NCI-H1694 treated with DMSO at 0.1 percent for 48 hours (cell line): ENCODE data around the gene NAPSA.

Source experiments
- DNase-seq: peaks from one replicate; lab custom pipeline; 2025; lab: John Stamatoyannopoulos, UW

Gene NAPSA

GRCh38 chr19:50314724-50315708 lies 50.4 kb downstream of the NAPSA start:
- DNase-seq = no peak

- DNase-seq = no peak
Observed at GRCh38 chr19:50313812-50314536, 51.5 kb downstream of the NAPSA start.

DNA sequence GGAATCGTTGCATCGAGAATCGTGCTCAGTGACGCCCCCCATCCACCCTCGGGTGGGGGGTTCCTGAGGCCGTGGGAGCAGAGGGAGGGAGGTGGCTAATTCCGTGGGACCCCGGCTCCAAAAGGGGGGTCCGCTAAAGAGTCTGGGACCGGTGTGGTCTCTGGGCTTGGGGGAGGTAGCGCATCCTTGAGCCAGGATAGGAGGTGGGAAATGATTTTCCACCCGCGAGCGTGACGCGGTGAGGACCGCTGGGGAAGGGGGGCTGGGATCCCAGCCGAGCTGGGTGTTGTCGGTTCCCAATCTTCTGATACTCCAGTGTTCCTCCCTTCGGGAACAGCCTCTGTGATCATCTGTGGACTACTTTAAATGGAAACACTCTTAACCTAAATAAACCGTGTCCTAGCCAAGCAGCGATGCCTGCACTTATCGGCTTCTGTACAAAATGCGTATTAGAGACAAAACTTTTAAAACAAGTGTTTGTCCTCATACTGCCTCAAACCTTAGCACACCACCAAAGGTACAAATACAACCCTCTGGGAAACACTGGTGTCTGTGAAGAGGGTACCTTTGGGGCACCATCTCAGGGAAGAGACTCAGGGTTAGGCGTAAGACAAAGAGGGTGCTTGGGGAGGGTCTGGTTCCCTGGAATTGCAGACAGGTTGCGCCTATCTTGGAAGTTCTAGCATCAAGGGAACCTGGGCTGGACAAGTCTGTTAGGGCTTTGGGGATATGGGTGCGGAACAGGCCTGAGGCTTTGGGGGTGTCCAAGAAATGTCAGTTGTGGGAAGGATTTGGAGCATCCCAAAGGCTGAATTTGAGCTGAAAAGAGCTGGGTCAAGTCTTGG lies 52.2 kb downstream of the NAPSA start:
- no peak for DNase-seq

GRCh38 chr19:50311723-50312635 lies 53.5 kb downstream of the NAPSA start:
- peak; percentile 29 for DNase-seq

- DNase-seq = no peak
Observed at GRCh38 chr19:50310759-50311465, 54.5 kb downstream of the NAPSA start.

- DNase-seq = no peak
Observed at GRCh38 chr19:50309396-50310125, 55.9 kb downstream of the NAPSA start.

DNA sequence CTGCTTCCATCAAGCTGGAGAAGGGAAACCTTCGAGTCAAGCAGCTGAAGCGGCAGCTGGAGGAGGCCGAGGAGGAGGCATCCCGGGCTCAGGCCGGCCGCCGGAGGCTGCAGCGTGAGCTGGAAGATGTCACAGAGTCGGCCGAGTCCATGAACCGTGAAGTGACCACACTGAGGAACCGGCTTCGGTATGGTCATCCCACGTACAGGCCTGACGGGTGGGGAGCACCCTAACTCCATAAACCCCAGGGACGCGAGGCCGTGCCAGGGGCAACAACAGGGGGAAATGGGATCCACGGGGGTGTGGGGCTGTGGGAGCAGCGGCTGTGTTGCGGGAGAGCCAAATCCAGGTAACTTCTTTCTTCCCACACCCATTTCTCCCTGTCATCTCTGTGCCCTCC lies 56.4 kb downstream of the NAPSA start:
- no peak for DNase-seq
